ENCODE results near the gene COA4.

DNA sequence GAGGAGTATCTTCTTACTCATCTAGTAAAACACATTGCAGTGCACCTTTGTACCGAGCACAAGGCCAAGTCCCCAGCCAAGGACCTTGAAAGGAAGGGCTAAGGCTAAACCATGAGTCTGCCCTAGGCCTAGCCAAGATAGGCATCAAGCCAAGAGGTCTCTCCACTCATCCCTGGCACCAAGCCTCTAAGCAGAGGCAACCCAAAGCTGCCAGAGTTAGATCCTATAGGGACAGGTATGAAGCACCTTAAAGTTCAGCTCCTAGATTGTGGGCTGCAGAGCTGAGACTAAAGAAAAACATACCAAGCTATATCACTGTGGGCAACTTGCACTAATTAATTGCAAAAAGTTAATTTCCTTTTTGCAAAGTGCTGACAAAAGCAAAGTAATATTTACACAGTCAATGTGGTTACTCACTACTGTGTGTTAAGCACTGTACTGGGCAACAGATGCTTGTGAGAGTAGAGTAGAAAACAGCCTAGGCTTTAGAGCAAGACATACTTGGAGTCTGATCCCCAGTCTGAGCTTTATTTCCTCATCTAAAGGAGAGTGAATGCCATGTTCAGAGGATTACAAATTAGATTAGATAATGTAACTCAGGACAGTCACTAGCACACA is 7.2 kb downstream of the COA4 start:
- TF ChIP-seq, protein P1, sequence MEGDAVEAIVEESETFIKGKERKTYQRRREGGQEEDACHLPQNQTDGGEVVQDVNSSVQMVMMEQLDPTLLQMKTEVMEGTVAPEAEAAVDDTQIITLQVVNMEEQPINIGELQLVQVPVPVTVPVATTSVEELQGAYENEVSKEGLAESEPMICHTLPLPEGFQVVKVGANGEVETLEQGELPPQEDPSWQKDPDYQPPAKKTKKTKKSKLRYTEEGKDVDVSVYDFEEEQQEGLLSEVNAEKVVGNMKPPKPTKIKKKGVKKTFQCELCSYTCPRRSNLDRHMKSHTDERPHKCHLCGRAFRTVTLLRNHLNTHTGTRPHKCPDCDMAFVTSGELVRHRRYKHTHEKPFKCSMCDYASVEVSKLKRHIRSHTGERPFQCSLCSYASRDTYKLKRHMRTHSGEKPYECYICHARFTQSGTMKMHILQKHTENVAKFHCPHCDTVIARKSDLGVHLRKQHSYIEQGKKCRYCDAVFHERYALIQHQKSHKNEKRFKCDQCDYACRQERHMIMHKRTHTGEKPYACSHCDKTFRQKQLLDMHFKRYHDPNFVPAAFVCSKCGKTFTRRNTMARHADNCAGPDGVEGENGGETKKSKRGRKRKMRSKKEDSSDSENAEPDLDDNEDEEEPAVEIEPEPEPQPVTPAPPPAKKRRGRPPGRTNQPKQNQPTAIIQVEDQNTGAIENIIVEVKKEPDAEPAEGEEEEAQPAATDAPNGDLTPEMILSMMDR (IDR thresholded peaks at IDR 0.05; ENCODE audit: low read depth, low read length, poor library complexity, severe bottlenecking): no peak
- no peak for TF ChIP-seq EZH2phosphoT487 (IDR thresholded peaks at IDR 0.05; ENCODE audit: borderline replicate concordance, low read length)

Measured in DOHH2 (cell line).